Fibroblast of skin of left quadriceps (primary cell): Measurements from ENCODE around the gene ATG4C.
"Not testable (repeated sequence)": the region's sequence is repeated elsewhere in the genome, so short reads cannot be mapped to it uniquely, and the experiment has no call there.

Experiments
- DNase-seq, 2 experiments: peaks; one replicate each; pipeline ENCODE4 v3.0.0-alpha.2; 2013; ENCODE audit warnings: low read depth in 2 of 2

Gene ATG4C

GRCh38 chr1:62783736-62784508 is at the start of gene ATG4C:
TSS of gene ATG4C (plus strand) at chr1:62784132. CDS start at chr1:62803787, 19,655 bp downstream.
- peak; percentile 93 to 94 for DNase-seq

- peak; percentile 90 for DNase-seq
Observed at GRCh38 chr1:62735491-62736171, 48.3 kb upstream of the ATG4C start.

- not testable (repeated sequence) for DNase-seq
Observed at GRCh38 chr1:62740701-62741100, 43.2 kb upstream of the ATG4C start.

- no peak for DNase-seq
Observed at GRCh38 chr1:62744611-62745577, 39.0 kb upstream of the ATG4C start.

DNA sequence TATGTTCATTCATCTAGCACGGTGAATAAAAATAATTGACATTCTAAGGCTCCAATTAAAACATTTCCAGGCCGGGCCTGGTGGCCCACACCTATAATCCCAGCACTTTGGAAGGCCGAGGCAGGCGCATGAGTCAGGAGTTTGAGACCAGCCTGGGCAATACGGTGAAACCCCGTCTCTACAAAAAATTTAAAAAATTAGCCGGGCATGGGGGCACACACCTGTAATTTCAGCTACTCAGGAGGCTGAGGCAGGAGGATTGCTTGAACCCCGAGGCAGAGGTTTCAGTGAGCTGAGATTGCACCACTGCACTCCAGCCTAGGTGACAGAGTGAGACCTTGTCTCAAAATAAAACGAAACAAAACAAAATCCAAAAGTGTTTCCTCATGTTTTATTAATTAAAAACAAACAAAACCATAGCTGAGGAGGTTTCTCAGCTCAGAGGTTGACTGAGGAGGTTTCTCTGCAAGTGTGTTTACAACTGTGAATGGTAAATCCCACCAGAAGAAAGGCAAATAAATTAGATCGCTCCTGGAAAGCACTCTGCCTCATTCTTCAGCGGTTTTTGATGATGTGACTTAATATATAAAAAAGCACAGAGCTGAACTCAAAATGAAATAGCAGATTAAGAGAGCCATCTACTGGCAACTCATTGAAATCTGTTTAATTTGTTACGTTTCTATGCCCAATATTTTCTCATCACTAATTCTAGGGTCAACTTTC is 37.7 kb upstream of the ATG4C start:
- peak; percentile 51 to 55 for DNase-seq

- no peak for DNase-seq
Observed at GRCh38 chr1:62746809-62747138, 37.2 kb upstream of the ATG4C start.

DNA sequence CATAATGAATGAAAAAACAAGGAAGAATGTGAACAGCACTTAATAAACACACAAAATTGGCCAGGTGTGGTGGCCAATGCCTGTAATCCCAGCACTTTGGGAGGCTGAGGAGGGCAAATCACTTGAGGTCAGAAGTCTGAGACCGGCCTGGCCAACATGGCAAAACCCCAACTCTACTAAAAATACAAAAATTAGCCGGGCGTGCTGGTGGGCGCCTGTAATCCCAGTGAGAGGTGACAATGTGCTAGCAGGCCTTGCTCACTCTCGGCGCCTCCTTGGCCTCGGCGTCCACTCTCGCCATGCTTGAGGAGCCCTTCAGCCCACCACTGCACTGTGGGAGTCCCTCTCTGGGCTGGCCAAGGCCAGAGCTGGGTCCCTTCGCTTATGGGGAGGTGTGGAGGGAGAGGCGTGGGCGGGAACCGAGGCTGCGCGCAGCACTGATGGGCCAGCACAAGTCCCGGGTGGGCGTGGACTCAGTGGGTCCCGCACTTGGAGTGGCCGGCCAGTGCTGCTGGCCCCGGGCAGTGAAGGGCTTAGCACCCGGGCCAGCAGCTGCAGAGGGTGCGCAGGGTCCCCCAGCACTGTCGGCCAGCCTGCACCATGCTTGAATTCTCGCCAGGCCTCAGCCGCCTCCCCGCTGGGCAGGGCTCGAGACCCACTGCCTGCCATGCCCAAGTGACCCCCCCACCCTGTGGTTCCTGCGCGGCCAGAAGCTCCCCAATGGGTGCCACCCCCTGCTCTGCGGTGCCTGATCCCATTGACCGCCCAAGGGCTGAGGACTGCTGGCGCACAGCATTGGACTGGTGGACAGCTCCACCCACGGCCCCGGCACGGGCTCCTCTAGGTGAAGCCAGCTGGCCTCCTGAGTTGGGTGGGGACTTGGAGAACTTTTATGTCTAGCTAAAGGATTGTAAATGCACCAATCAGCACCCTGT is 30.6 kb upstream of the ATG4C start:
- no peak for DNase-seq

- DNase-seq = not testable (repeated sequence)
Observed at GRCh38 chr1:62754938-62755337, 29.0 kb upstream of the ATG4C start.

- not testable (repeated sequence) for DNase-seq
Observed at GRCh38 chr1:62756255-62756884, 27.6 kb upstream of the ATG4C start.

- DNase-seq = not testable (repeated sequence)
Observed at GRCh38 chr1:62759232-62759875, 24.6 kb upstream of the ATG4C start.

GRCh38 chr1:62760021-62760782 is 23.7 kb upstream of the ATG4C start:
- DNase-seq = not testable (repeated sequence)

GRCh38 chr1:62761223-62761870 is 22.6 kb upstream of the ATG4C start:
- not testable (repeated sequence) for DNase-seq

DNA sequence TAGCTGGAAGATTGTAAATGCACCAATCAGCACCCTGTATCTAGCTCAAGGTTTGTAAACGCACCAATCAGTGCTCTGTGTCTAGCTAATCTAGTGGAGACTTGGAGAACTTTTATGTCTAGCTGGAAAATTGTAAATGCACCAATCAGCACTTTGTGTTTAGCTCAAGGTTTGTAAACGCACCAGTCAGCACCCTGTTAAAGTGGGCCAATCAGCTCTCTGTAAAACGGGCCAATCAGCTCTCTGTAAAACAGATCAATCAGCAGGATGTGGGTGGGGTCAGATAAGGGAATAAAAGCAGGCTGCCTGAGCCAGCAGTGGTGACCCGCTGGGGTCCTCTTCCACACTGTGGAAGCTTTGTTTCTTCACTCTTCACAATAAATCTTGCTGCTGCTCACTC is 21.9 kb upstream of the ATG4C start:
- not testable (repeated sequence) for DNase-seq

GRCh38 chr1:62765981-62766380 is 18.0 kb upstream of the ATG4C start:
- DNase-seq = no peak

- not testable (repeated sequence) for DNase-seq
Observed at GRCh38 chr1:62768551-62768950, 15.4 kb upstream of the ATG4C start.

- no peak for DNase-seq
Observed at GRCh38 chr1:62772607-62773295, 11.2 kb upstream of the ATG4C start.

- no peak for DNase-seq
Observed at GRCh38 chr1:62774006-62774405, 9.9 kb upstream of the ATG4C start.
